IMR-90 (cell line): ENCODE results near the gene PNPLA1.

Experiments used
- BHLHE40 ChIP-seq: fragments of 150-350 bp; IDR thresholded peaks from 2 replicates; pipeline ENCODE4 v1.6.1; 2016; ENCODE audit warnings: mild to moderate bottlenecking, low read depth, low read length
- CEBPB ChIP-seq: IDR thresholded peaks from 2 replicates; pipeline ENCODE4 v1.6.1; 2012; ENCODE audit warnings: low read depth, low read length, improper control_type of control experiment
- CHD1 ChIP-seq: IDR thresholded peaks from 2 replicates; pipeline ENCODE4 v1.6.1; 2012; ENCODE audit warnings: low read depth, low read length, improper control_type of control experiment
- FOS ChIP-seq: fragments of 150-350 bp; IDR thresholded peaks from 2 replicates; pipeline ENCODE4 v1.6.1; 2016; ENCODE audit warnings: low read depth, low read length
- MAFK ChIP-seq: IDR thresholded peaks from 2 replicates; pipeline ENCODE4 v1.6.1; 2012; ENCODE audit warnings: low read depth, low read length, improper control_type of control experiment
- MAZ ChIP-seq: IDR thresholded peaks from 2 replicates; pipeline ENCODE4 v1.6.1; 2012; ENCODE audit warnings: low read depth, mild to moderate bottlenecking, low read length, improper control_type of control experiment, moderate library complexity, borderline replicate concordance
- MXI1 ChIP-seq: IDR thresholded peaks from 2 replicates; pipeline ENCODE4 v1.6.1; 2012; ENCODE audit warnings: low read depth, mild to moderate bottlenecking, low read length, moderate library complexity, borderline replicate concordance
- NFE2L2 ChIP-seq: fragments of 150-350 bp; IDR thresholded peaks from 2 replicates; pipeline ENCODE4 v1.6.1; 2016; ENCODE audit warnings: low read depth, mild to moderate bottlenecking, low read length
- POLR2A ChIP-seq: IDR thresholded peaks from 2 replicates; pipeline ENCODE4 v1.6.1; 2012; ENCODE audit warnings: mild to moderate bottlenecking, low read depth, low read length
- RAD21 ChIP-seq: IDR thresholded peaks from 2 replicates; pipeline ENCODE4 v1.6.1; 2012; ENCODE audit warnings: low read length, improper control_type of control experiment
- RFX5 ChIP-seq: IDR thresholded peaks from 2 replicates; pipeline ENCODE4 v1.8.0; 2012; ENCODE audit warnings: low read depth, mild to moderate bottlenecking, low read length, moderate library complexity
- SMC3 ChIP-seq: fragments of 150-350 bp; IDR thresholded peaks from 2 replicates; pipeline ENCODE4 v1.6.1; 2016; ENCODE audit warnings: low read depth, mild to moderate bottlenecking, antibody characterized with exemption, low read length, moderate library complexity
- TF ChIP-seq, protein P1 (sequence below): conservative IDR thresholded peaks from 2 replicates; pipeline ENCODE4 v1.5.1; 2012; ENCODE audit warnings: mild to moderate bottlenecking, low read depth, low read length, improper control_type of control experiment
- TF ChIP-seq, protein P2 (sequence below): fragments of 150-350 bp; IDR thresholded peaks from 2 replicates; pipeline ENCODE4 v1.6.1; 2017; ENCODE audit warnings: mild to moderate bottlenecking, antibody characterized with exemption, low read length, low read depth

DNA sequence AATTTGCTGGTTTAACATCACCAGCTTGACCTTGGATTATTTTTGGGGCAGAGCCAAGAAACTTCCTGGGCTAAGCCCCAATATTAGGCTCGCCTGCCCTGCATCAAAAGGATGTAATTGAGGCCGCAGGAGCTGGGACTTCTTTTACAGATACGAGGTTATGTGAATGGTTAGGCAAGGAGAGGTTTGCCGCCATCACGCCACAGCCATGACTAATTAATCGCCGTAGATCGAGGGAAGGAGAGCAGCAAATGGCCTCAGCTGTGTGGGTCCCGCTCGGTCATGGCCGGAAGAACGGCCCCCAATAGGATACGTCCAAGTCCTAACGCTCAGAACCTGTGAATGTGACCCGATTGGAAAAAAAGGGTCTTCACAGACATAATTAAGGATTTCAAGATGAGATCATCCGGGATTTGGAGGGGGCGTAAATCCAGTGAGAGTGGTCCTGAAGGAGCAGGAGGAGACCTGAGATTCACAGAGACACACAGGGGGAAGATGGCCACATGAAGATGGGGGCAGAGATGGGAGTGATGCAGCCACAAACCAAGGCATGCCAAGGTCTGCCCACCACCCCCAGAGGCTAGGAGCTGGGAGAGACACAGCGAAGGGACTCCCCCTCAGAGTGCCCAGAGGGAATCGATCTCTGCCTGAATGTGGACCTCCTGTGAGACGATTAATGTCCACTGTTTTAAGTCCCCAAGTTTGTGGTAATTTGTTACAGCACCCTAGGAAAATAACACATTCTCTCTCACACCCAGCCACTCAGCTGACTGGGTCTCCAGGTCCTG, 76.8 kb downstream of the PNPLA1 start:
- TF ChIP-seq FOS = no peak
- TF ChIP-seq, protein P1, sequence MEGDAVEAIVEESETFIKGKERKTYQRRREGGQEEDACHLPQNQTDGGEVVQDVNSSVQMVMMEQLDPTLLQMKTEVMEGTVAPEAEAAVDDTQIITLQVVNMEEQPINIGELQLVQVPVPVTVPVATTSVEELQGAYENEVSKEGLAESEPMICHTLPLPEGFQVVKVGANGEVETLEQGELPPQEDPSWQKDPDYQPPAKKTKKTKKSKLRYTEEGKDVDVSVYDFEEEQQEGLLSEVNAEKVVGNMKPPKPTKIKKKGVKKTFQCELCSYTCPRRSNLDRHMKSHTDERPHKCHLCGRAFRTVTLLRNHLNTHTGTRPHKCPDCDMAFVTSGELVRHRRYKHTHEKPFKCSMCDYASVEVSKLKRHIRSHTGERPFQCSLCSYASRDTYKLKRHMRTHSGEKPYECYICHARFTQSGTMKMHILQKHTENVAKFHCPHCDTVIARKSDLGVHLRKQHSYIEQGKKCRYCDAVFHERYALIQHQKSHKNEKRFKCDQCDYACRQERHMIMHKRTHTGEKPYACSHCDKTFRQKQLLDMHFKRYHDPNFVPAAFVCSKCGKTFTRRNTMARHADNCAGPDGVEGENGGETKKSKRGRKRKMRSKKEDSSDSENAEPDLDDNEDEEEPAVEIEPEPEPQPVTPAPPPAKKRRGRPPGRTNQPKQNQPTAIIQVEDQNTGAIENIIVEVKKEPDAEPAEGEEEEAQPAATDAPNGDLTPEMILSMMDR = no peak
- TF ChIP-seq RAD21 = no peak
- no peak for TF ChIP-seq CEBPB
- TF ChIP-seq NFE2L2 = no peak
- no peak for TF ChIP-seq POLR2A
- TF ChIP-seq MXI1 = no peak
- no peak for TF ChIP-seq RFX5
- no peak for TF ChIP-seq MAFK
- TF ChIP-seq MAZ = no peak
- TF ChIP-seq SMC3 = no peak
- TF ChIP-seq BHLHE40 = no peak
- TF ChIP-seq, protein P2, sequence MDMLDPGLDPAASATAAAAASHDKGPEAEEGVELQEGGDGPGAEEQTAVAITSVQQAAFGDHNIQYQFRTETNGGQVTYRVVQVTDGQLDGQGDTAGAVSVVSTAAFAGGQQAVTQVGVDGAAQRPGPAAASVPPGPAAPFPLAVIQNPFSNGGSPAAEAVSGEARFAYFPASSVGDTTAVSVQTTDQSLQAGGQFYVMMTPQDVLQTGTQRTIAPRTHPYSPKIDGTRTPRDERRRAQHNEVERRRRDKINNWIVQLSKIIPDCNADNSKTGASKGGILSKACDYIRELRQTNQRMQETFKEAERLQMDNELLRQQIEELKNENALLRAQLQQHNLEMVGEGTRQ = no peak
- no peak for TF ChIP-seq CHD1
